SU-DHL-6 (cell line): ENCODE results near the gene FUT9.

Experiments
- H2AFZ ChIP-seq: fragments of 200-600 bp; sonication (generic); 2 replicates; pipeline ENCODE4 v1.6.1; 2014; ENCODE audit warnings: low read depth, mild to moderate bottlenecking, moderate library complexity, mixed read lengths, antibody characterized with exemption, low read length; ENCODE audit not compliant: severe bottlenecking
- H3F3A ChIP-seq: fragments of 200-600 bp; shearing (Covaris generic); 2 replicates; pipeline ENCODE4 v1.6.0; 2016; ENCODE audit warnings: antibody characterized with exemption, mild to moderate bottlenecking; ENCODE audit not compliant: insufficient read depth
- H3K27ac ChIP-seq: fragments of 200-600 bp; sonication (generic); 2 replicates; pipeline ENCODE4 v1.5.1; 2016; ENCODE audit warnings: low read depth, mild to moderate bottlenecking, low read length, moderate library complexity, mixed read lengths
- H3K27me3 ChIP-seq: fragments of 200-600 bp; sonication (generic), shearing (Covaris generic); 2 replicates; pipeline ENCODE4 v1.6.0; 2014; ENCODE audit warnings: mild to moderate bottlenecking, low read length
- H3K36me3 ChIP-seq: fragments of 200-600 bp; sonication (generic); 2 replicates; pipeline ENCODE4 v1.6.1; 2014; ENCODE audit warnings: mild to moderate bottlenecking, low read length, mixed read lengths
- H3K4me2 ChIP-seq: fragments of 300-600, 200-600 bp; shearing (Covaris generic), sonication (generic); 2 replicates; pipeline ENCODE4 v1.6.0; 2014; ENCODE audit warnings: low read length, low read depth, mild to moderate bottlenecking; ENCODE audit not compliant: poor library complexity, severe bottlenecking
- H3K4me3 ChIP-seq: fragments of 200-600 bp; sonication (generic); 2 replicates; pipeline ENCODE4 v1.5.1; 2014; ENCODE audit warnings: antibody characterized with exemption, low read length, mild to moderate bottlenecking, mixed read lengths; ENCODE audit not compliant: insufficient read depth, poor library complexity, severe bottlenecking
- H3K79me2 ChIP-seq: fragments of 200-600 bp; sonication (generic); 2 replicates; pipeline ENCODE4 v1.6.1; 2014; ENCODE audit warnings: mild to moderate bottlenecking, low read length, moderate library complexity; ENCODE audit not compliant: insufficient read depth
- H3K9ac ChIP-seq: fragments of 200-600 bp; sonication (generic); 2 replicates; pipeline ENCODE4 v1.7.0; 2014; ENCODE audit warnings: mild to moderate bottlenecking, low read length
- H3K9me2 ChIP-seq: fragments of 200-600 bp; sonication (generic); replicated peaks from 2 replicates; pipeline ENCODE4 v1.6.1; 2014; ENCODE audit warnings: low read length; ENCODE audit not compliant: insufficient read depth
- H3K9me3 ChIP-seq: fragments of 200-600 bp; sonication (generic); 2 replicates; pipeline ENCODE4 v1.6.1; 2014; ENCODE audit warnings: low read length, mixed read lengths; ENCODE audit not compliant: insufficient read depth
- H4K20me1 ChIP-seq: fragments of 200-600 bp; sonication (generic); 2 replicates; pipeline ENCODE4 v1.6.1; 2014; ENCODE audit warnings: low read depth, mild to moderate bottlenecking, antibody characterized with exemption, low read length, moderate library complexity, mixed read lengths
- EZH2phosphoT487 ChIP-seq: fragments of 200-600 bp; sonication (generic), shearing (Covaris generic); conservative IDR thresholded peaks from 2 replicates; pipeline ENCODE4 v1.6.1; 2018; ENCODE audit warnings: mild to moderate bottlenecking, antibody characterized with exemption, low read length, moderate library complexity, mixed read lengths
- TF ChIP-seq, protein P1 (sequence below): fragments of 200-600 bp; sonication (generic); IDR thresholded peaks from one replicate; pipeline ENCODE4 v1.5.1; 2017; ENCODE audit warnings: antibody characterized with exemption, mild to moderate bottlenecking, low read length, moderate library complexity; ENCODE audit not compliant: insufficient read depth, poor library complexity, severe bottlenecking

The FUT9 gene

GRCh38 chr6:96237638-96238347 lies 222.0 kb downstream of the FUT9 start:
- Histone ChIP-seq H3K9me2 (no peaks in the 10 kb centered on the region), H3K79me2 (no peaks in the 10 kb centered on the region), H4K20me1 (no peaks in the 10 kb centered on the region), H3F3A (no peaks in the 10 kb centered on the region), H3K4me3 (no peak overlapping the region), H3K9ac (no peak overlapping the region), H3K27ac (no peak overlapping the region), H3K4me2 (no peak overlapping the region), H3K27me3 (no peaks in the 10 kb centered on the region), H2AFZ (no peak overlapping the region), H3K36me3 (no peaks in the 10 kb centered on the region), H3K9me3 (no peaks in the 10 kb centered on the region)
- TF ChIP-seq EZH2phosphoT487, result no peak
- TF ChIP-seq, protein P1, sequence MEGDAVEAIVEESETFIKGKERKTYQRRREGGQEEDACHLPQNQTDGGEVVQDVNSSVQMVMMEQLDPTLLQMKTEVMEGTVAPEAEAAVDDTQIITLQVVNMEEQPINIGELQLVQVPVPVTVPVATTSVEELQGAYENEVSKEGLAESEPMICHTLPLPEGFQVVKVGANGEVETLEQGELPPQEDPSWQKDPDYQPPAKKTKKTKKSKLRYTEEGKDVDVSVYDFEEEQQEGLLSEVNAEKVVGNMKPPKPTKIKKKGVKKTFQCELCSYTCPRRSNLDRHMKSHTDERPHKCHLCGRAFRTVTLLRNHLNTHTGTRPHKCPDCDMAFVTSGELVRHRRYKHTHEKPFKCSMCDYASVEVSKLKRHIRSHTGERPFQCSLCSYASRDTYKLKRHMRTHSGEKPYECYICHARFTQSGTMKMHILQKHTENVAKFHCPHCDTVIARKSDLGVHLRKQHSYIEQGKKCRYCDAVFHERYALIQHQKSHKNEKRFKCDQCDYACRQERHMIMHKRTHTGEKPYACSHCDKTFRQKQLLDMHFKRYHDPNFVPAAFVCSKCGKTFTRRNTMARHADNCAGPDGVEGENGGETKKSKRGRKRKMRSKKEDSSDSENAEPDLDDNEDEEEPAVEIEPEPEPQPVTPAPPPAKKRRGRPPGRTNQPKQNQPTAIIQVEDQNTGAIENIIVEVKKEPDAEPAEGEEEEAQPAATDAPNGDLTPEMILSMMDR, result no peak

DNA sequence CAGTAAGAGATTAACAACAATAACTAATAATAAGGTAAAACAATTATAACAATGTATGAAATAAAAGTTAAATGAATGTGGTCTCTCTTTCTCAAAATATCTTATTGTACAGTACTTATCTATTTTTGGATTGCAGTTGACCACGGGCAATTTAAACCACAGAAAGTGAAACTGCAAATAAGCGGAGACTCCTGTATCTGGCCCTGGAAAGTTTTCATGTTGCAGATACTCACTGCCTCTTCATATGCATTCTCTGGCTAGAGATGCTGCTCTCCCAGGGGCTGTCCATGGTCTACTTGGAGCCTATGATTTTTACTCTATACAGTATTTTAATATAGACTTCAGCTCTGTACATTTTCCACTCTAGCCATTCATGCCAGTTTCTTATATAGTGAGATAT lies 230.8 kb downstream of the FUT9 start:
- no peak overlapping the region for H3K27ac ChIP-seq
- H3K4me3 ChIP-seq, result no peak overlapping the region
- H3K36me3 ChIP-seq, result no peaks in the 10 kb centered on the region
- H3K79me2 ChIP-seq, result no peaks in the 10 kb centered on the region
- no peaks in the 10 kb centered on the region for H3K9me2 ChIP-seq
- no peak overlapping the region for H2AFZ ChIP-seq
- no peak overlapping the region for H3K9ac ChIP-seq
- no peaks in the 10 kb centered on the region for H3K9me3 ChIP-seq
- no peaks in the 10 kb centered on the region for H3F3A ChIP-seq
- H3K27me3 ChIP-seq, result no peaks in the 10 kb centered on the region
- TF ChIP-seq EZH2phosphoT487, result no peak
- TF ChIP-seq, protein P1, result no peak
- no peak overlapping the region for H3K4me2 ChIP-seq
- no peaks in the 10 kb centered on the region for H4K20me1 ChIP-seq

- Histone ChIP-seq H3K27ac (no peak overlapping the region), H2AFZ (no peak overlapping the region), H3K9me3 (no peaks in the 10 kb centered on the region), H3F3A (no peaks in the 10 kb centered on the region), H3K79me2 (no peaks in the 10 kb centered on the region), H3K4me2 (no peak overlapping the region), H3K27me3 (no peaks in the 10 kb centered on the region), H3K36me3 (no peaks in the 10 kb centered on the region), H4K20me1 (no peaks in the 10 kb centered on the region), H3K4me3 (no peak overlapping the region), H3K9me2 (no peaks in the 10 kb centered on the region), H3K9ac (no peak overlapping the region)
- TF ChIP-seq EZH2phosphoT487, result no peak
- TF ChIP-seq, protein P1, result no peak
These were observed 234.0 kb downstream of the FUT9 start for GRCh38 chr6:96249755-96250154.
